Measurements from ENCODE around the gene KIF26B.
"Not testable (repeated sequence)": the region's sequence is repeated elsewhere in the genome, so short reads cannot be mapped to it uniquely, and the experiment has no call there.

The KIF26B gene

DNA sequence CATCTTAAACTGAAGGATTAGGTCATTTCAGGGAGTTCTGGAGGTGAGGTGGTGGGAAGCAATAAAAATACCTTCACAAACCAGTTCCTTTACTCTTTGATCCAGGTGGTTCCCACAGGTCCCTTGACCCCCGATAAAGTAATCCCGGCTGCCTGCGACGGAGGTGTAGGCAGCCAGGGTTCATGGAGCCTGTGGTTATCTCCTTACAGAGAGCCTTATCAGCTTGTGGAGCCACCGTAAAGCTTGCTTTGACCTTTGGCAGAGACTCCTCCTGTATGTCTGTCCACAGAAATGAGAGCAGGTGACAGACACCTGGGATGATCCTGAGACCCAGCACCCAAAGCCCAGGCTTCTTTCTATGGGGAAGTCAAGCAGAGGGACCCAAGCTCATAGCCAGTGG lies 243.4 kb downstream of the KIF26B start:
- Histone ChIP-seq H3K36me3 (replicated peaks) (no peaks in the 10 kb centered on the region), H3K27me3 (replicated peaks) (no peaks in the 10 kb centered on the region), H3K27ac (no peak overlapping the region), H3K4me3 (ENCODE audit: low read depth, low read length) (no peak overlapping the region)
- TF ChIP-seq, protein P1, sequence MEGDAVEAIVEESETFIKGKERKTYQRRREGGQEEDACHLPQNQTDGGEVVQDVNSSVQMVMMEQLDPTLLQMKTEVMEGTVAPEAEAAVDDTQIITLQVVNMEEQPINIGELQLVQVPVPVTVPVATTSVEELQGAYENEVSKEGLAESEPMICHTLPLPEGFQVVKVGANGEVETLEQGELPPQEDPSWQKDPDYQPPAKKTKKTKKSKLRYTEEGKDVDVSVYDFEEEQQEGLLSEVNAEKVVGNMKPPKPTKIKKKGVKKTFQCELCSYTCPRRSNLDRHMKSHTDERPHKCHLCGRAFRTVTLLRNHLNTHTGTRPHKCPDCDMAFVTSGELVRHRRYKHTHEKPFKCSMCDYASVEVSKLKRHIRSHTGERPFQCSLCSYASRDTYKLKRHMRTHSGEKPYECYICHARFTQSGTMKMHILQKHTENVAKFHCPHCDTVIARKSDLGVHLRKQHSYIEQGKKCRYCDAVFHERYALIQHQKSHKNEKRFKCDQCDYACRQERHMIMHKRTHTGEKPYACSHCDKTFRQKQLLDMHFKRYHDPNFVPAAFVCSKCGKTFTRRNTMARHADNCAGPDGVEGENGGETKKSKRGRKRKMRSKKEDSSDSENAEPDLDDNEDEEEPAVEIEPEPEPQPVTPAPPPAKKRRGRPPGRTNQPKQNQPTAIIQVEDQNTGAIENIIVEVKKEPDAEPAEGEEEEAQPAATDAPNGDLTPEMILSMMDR (IDR thresholded peaks at IDR 0.05; ENCODE audit: low read depth, low read length, missing control alignments) = no peak
- in situ Hi-C loops (cut with HindIII; ENCODE audit: low pct_ligation_motif_present, low sequenced_read_pairs) = no loop called here
- DNase-seq = no peak

DNA sequence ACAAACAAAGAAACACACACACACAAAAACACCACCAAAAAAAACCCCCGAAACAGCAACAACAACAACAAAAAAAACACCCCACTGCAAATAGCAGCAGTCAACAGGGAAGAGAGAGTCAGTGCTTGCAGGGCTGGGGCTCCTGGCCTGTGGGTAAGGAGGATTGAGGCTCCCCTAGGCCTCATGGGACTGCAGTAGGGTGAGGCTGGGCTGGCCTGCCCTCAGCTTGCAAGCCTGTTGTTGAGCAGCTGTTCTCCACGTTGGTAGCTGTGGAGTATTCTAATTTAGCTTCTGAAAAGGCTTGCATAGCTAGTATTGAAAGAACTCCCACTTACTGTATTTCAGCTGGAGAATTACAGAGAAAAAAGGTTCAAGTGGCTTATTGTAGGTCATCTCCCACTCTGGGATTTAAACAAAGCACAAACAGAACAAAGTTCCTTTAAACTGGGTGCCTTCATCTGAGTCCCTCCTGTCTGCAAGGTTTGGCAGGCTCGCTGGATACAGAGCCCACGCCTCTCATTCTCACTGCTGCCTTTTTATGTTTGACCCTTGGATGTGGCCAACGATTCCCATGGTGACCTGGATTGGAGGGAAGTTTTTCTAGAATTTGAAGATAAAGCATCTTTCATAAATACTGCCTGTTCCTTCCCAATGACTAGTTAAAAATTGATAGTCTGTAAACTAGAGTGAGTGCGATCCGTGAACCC lies 247.2 kb downstream of the KIF26B start:
- in situ Hi-C loops (cut with HindIII; ENCODE audit: low pct_ligation_motif_present, low sequenced_read_pairs) = no loop called here
- no peak overlapping the region for H3K4me3 ChIP-seq (ENCODE audit: low read depth, low read length)
- H3K27ac ChIP-seq = no peak overlapping the region
- DNase-seq = no peak
- no peaks in the 10 kb centered on the region for H3K27me3 ChIP-seq (replicated peaks)
- no peaks in the 10 kb centered on the region for H3K36me3 ChIP-seq (replicated peaks)
- TF ChIP-seq, protein P1 (IDR thresholded peaks at IDR 0.05; ENCODE audit: low read depth, low read length, missing control alignments) = no peak

DNA sequence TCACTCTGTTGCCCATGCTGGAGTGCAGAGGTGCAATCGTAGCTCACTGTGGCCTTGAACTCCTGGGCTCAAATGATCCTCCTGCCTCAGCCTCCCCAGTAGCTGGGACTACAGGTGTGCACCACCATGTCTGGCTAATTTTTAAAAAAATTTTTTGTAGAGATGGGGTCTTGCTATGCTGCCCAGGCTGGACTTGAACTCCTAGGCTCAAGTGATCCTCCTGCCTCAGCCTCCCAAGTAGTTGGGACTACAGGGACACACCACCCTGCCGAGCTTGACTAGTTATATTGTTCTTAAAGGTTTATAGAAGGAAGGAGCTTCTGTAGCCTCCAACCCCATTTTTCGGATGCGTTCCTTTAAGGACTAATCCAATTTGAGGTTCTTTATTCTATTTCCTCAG lies 248.2 kb downstream of the KIF26B start:
- H3K27ac ChIP-seq; DNase-seq; H3K27me3 ChIP-seq (replicated peaks); H3K4me3 ChIP-seq (ENCODE audit: low read depth, low read length); in situ Hi-C loops (cut with HindIII; ENCODE audit: low pct_ligation_motif_present, low sequenced_read_pairs); H3K36me3 ChIP-seq (replicated peaks): not testable (repeated sequence)

GRCh38 chr1:245404527-245404926 lies 249.7 kb downstream of the KIF26B start:
- Histone ChIP-seq H3K36me3 (replicated peaks) (no peaks in the 10 kb centered on the region), H3K27me3 (replicated peaks) (no peaks in the 10 kb centered on the region), H3K4me3 (ENCODE audit: low read depth, low read length) (no peak overlapping the region), H3K27ac (no peak overlapping the region)
- in situ Hi-C loops (cut with HindIII; ENCODE audit: low pct_ligation_motif_present, low sequenced_read_pairs) = no loop called here
- no peak for DNase-seq
- TF ChIP-seq, protein P1 (IDR thresholded peaks at IDR 0.05; ENCODE audit: low read depth, low read length, missing control alignments) = no peak

- no peaks in the 10 kb centered on the region for H3K27me3 ChIP-seq (replicated peaks)
- H3K27ac ChIP-seq = no peak overlapping the region
- DNase-seq = no peak
- H3K36me3 ChIP-seq (replicated peaks) = no peaks in the 10 kb centered on the region
- TF ChIP-seq, protein P1 (IDR thresholded peaks at IDR 0.05; ENCODE audit: low read depth, low read length, missing control alignments) = no peak
- in situ Hi-C loops (cut with HindIII; ENCODE audit: low pct_ligation_motif_present, low sequenced_read_pairs) = no loop called here
- no peak overlapping the region for H3K4me3 ChIP-seq (ENCODE audit: low read depth, low read length)
These were observed 250.2 kb downstream of the KIF26B start for GRCh38 chr1:245404952-245405351.

- H3K27me3 ChIP-seq (replicated peaks) = no peaks in the 10 kb centered on the region
- no peak overlapping the region for H3K4me3 ChIP-seq (ENCODE audit: low read depth, low read length)
- no peaks in the 10 kb centered on the region for H3K36me3 ChIP-seq (replicated peaks)
- TF ChIP-seq, protein P1 (IDR thresholded peaks at IDR 0.05; ENCODE audit: low read depth, low read length, missing control alignments) = no peak
- in situ Hi-C loops (cut with HindIII; ENCODE audit: low pct_ligation_motif_present, low sequenced_read_pairs) = no loop called here
- DNase-seq = no peak
- no peak overlapping the region for H3K27ac ChIP-seq
These were observed 251.6 kb downstream of the KIF26B start for GRCh38 chr1:245406426-245406825.

Data from brain microvascular endothelial cell (primary cell).